Measurements from ENCODE around the gene PHC3. TPM values are rescaled to one million over a fixed set of nuclear protein-coding genes. Genes with fewer than 3 reads are reported as not detected.

The PHC3 gene
- total RNA-seq, 3 donors from 2014 or later = 65.1 to 117 (median 87.2) TPM

GRCh38 chr3:170159459-170159858, 22.1 kb downstream of the PHC3 start:
- Histone ChIP-seq H3K27ac (no peak overlapping the region), H3K4me1 (no peaks in the 10 kb centered on the region), H3K27me3 (no peaks in the 10 kb centered on the region), H3K9me3 (no peaks in the 10 kb centered on the region), H3K36me3 (no peaks in the 10 kb centered on the region), H3K4me3 (no peak overlapping the region)
- DNase-seq (ENCODE audit: low spot score in 2 of 2) = no peak
- intact Hi-C loops (cut with DNase I; ENCODE audit: low total_unique reads) = no loop called here
- TF ChIP-seq CTCF (IDR thresholded peaks at IDR 0.05) = no peak
- TF ChIP-seq POLR2AphosphoS5 (IDR thresholded peaks at IDR 0.05) = no peak
- no peak for TF ChIP-seq POLR2A (IDR thresholded peaks at IDR 0.05)

- no peaks in the 10 kb centered on the region for H3K4me1 ChIP-seq
- H3K27me3 ChIP-seq = no peaks in the 10 kb centered on the region
- no peak overlapping the region for H3K4me3 ChIP-seq
- intact Hi-C loops (cut with DNase I; ENCODE audit: low total_unique reads) = no loop called here
- H3K36me3 ChIP-seq = no peaks in the 10 kb centered on the region
- TF ChIP-seq POLR2A (IDR thresholded peaks at IDR 0.05) (no peak), CTCF (IDR thresholded peaks at IDR 0.05) (no peak), POLR2AphosphoS5 (IDR thresholded peaks at IDR 0.05) (no peak)
- no peaks in the 10 kb centered on the region for H3K9me3 ChIP-seq
- DNase-seq (ENCODE audit: low spot score in 2 of 2) = no peak
- H3K27ac ChIP-seq = no peak overlapping the region
These were observed 25.9 kb downstream of the PHC3 start for GRCh38 chr3:170155604-170156003.

GRCh38 chr3:170154569-170155143, 26.9 kb downstream of the PHC3 start:
- Histone ChIP-seq H3K4me3 (no peak overlapping the region), H3K27me3 (no peaks in the 10 kb centered on the region), H3K36me3 (no peaks in the 10 kb centered on the region), H3K9me3 (no peaks in the 10 kb centered on the region), H3K27ac (peak overlapping the region in 1 of 2 donors; percentile 8), H3K4me1 (no peaks in the 10 kb centered on the region)
- intact Hi-C loops (cut with DNase I; ENCODE audit: low total_unique reads) = no loop called here
- DNase-seq (ENCODE audit: low spot score in 2 of 2) = no peak
- TF ChIP-seq POLR2AphosphoS5 (IDR thresholded peaks at IDR 0.05) (no peak), POLR2A (IDR thresholded peaks at IDR 0.05) (no peak), CTCF (IDR thresholded peaks at IDR 0.05) (no peak)

- no peak for DNase-seq (ENCODE audit: low spot score in 2 of 2)
- TF ChIP-seq POLR2AphosphoS5 (IDR thresholded peaks at IDR 0.05) (no peak), POLR2A (IDR thresholded peaks at IDR 0.05) (no peak), CTCF (IDR thresholded peaks at IDR 0.05) (no peak)
- intact Hi-C loops (cut with DNase I; ENCODE audit: low total_unique reads) = no loop called here
- H3K4me3 ChIP-seq = no peak overlapping the region
- H3K27ac ChIP-seq = no peak overlapping the region
- no peaks in the 10 kb centered on the region for H3K36me3 ChIP-seq
- no peaks in the 10 kb centered on the region for H3K4me1 ChIP-seq
- H3K9me3 ChIP-seq = no peaks in the 10 kb centered on the region
- H3K27me3 ChIP-seq = no peaks in the 10 kb centered on the region
These were observed 27.4 kb downstream of the PHC3 start for GRCh38 chr3:170154084-170154483.

- Histone ChIP-seq H3K36me3 (no peaks in the 10 kb centered on the region), H3K4me3 (no peak overlapping the region), H3K4me1 (no peaks in the 10 kb centered on the region), H3K27ac (no peak overlapping the region), H3K9me3 (no peaks in the 10 kb centered on the region), H3K27me3 (no peaks in the 10 kb centered on the region)
- intact Hi-C loops (cut with DNase I; ENCODE audit: low total_unique reads) = no loop called here
- TF ChIP-seq POLR2AphosphoS5 (IDR thresholded peaks at IDR 0.05) = no peak
- no peak for TF ChIP-seq POLR2A (IDR thresholded peaks at IDR 0.05)
- no peak for TF ChIP-seq CTCF (IDR thresholded peaks at IDR 0.05)
- no peak for DNase-seq (ENCODE audit: low spot score in 2 of 2)
These were observed 30.0 kb downstream of the PHC3 start for GRCh38 chr3:170151536-170151935.
